ENCODE measurements around the gene KANSL1. TPM values are rescaled to one million over a fixed set of nuclear protein-coding genes. Genes with fewer than 3 reads are reported as not detected.

KANSL1 gene
- total and polyA plus RNA-seq, 4 donors = 16.2 to 189 (median 47.4) TPM

- no peak overlapping the region for H3K9ac ChIP-seq (ENCODE audit: insufficient read depth in 1 of 2, low read length in 2 of 2)
Observed at GRCh38 chr17:45995627-45996270, 197.5 kb downstream of the KANSL1 start.

GRCh38 chr17:45994987-45995386, 198.2 kb downstream of the KANSL1 start:
- 94 to 95% methylated on average over 8 of the region's 8 CpGs for WGBS, 2 donors
- no peak for TF ChIP-seq CTCF (IDR thresholded peaks at IDR 0.05; ENCODE audit: control extremely low read depth, extremely low read depth)
- H3K9ac ChIP-seq (ENCODE audit: insufficient read depth in 1 of 2, low read length in 2 of 2) = no peak overlapping the region

More at GRCh38 chr17:45995627-45996270, 197.5 kb downstream of the KANSL1 start:
- no peaks in the 10 kb centered on the region for H3K36me3 ChIP-seq (ENCODE audit: control insufficient read depth in 4 of 4, insufficient read depth in 4 of 4, low read length in 4 of 4)
- H3K27ac ChIP-seq (ENCODE audit: low read depth in 1 of 2, low read length in 1 of 2) = no peak overlapping the region
- TF ChIP-seq CTCF (IDR thresholded peaks at IDR 0.05; ENCODE audit: control extremely low read depth, extremely low read depth) = no peak
- H3K27me3 ChIP-seq (ENCODE audit: control insufficient read depth in 3 of 3, insufficient read depth in 3 of 3, low read length in 2 of 3) = no peaks in the 10 kb centered on the region
- ATAC-seq (ENCODE audit: insufficient read depth, low FRiP score) (no peak), DNase-seq (peak; percentile 66 to 79 (median 78))
- peaks cover 0 to 8% (median 6%) of the 10 kb centered on the region in 5 donors for H3K4me1 ChIP-seq (ENCODE audit: control insufficient read depth in 5 of 5, insufficient read depth in 5 of 5, low read length in 5 of 5)
- 77 to 86% methylated on average over 14 of the region's 14 CpGs for WGBS, 2 donors
- no peak overlapping the region for H3K4me3 ChIP-seq
- H3K9me3 ChIP-seq (ENCODE audit: control insufficient read depth in 4 of 4, insufficient read depth in 3 of 4, low read length in 3 of 4) = no peaks in the 10 kb centered on the region

GRCh38 chr17:45993962-45994627, 199.1 kb downstream of the KANSL1 start:
- Histone ChIP-seq H3K9me3 (ENCODE audit: control insufficient read depth in 4 of 4, insufficient read depth in 3 of 4, low read length in 3 of 4) (no peaks in the 10 kb centered on the region), H3K27ac (ENCODE audit: low read depth in 1 of 2, low read length in 1 of 2) (no peak overlapping the region), H3K9ac (ENCODE audit: insufficient read depth in 1 of 2, low read length in 2 of 2) (no peak overlapping the region), H3K36me3 (ENCODE audit: control insufficient read depth in 4 of 4, insufficient read depth in 4 of 4, low read length in 4 of 4) (no peaks in the 10 kb centered on the region), H3K4me3 (no peak overlapping the region), H3K27me3 (ENCODE audit: control insufficient read depth in 3 of 3, insufficient read depth in 3 of 3, low read length in 2 of 3) (no peaks in the 10 kb centered on the region), H3K4me1 (ENCODE audit: control insufficient read depth in 5 of 5, insufficient read depth in 5 of 5, low read length in 5 of 5) (peaks cover 0 to 8% (median 6%) of the 10 kb centered on the region in 5 donors)
- 90% methylated on average over 16 of the region's 16 CpGs for WGBS, 2 donors
- ATAC-seq (ENCODE audit: insufficient read depth, low FRiP score) = no peak
- no peak for DNase-seq
- no peak for TF ChIP-seq CTCF (IDR thresholded peaks at IDR 0.05; ENCODE audit: control extremely low read depth, extremely low read depth)

More at GRCh38 chr17:45994987-45995386, 198.2 kb downstream of the KANSL1 start:
- no peak for ATAC-seq (ENCODE audit: insufficient read depth, low FRiP score)
- Histone ChIP-seq H3K9me3 (ENCODE audit: control insufficient read depth in 4 of 4, insufficient read depth in 3 of 4, low read length in 3 of 4) (no peaks in the 10 kb centered on the region), H3K27me3 (ENCODE audit: control insufficient read depth in 3 of 3, insufficient read depth in 3 of 3, low read length in 2 of 3) (no peaks in the 10 kb centered on the region), H3K36me3 (ENCODE audit: control insufficient read depth in 4 of 4, insufficient read depth in 4 of 4, low read length in 4 of 4) (no peaks in the 10 kb centered on the region), H3K27ac (ENCODE audit: low read depth in 1 of 2, low read length in 1 of 2) (no peak overlapping the region), H3K4me3 (no peak overlapping the region), H3K4me1 (ENCODE audit: control insufficient read depth in 5 of 5, insufficient read depth in 5 of 5, low read length in 5 of 5) (peaks cover 0 to 8% (median 6%) of the 10 kb centered on the region in 5 donors)
- no peak for DNase-seq
